ENCODE data around the gene ABI1. TPM values are rescaled to one million over a fixed set of nuclear protein-coding genes. Genes with fewer than 3 reads are reported as not detected.

Gene ABI1
- total RNA-seq, 2 experiments from 2014 or later: 83.2 to 83.6 TPM

GRCh38 chr10:26887611-26888215 lies 27.0 kb upstream of the ABI1 start:
- DNase-seq (no peak), ATAC-seq (ENCODE audit: poor library complexity) (no peak)
- H3K9me3 ChIP-seq (ENCODE audit: control insufficient read depth in 1 of 2, insufficient read depth in 1 of 2, low read length in 2 of 2): peaks cover 0 to 2% of the 10 kb centered on the region in 2 experiments
- Mint-ChIP-seq H3K27me3 (peaks cover 3% of the 10 kb centered on the region), H3K36me3 (ENCODE audit: low read depth) (no peaks in the 10 kb centered on the region), H3K9me3 (no peaks in the 10 kb centered on the region), H3K4me1 (ENCODE audit: low read depth) (no peaks in the 10 kb centered on the region), H3K4me3 (no peak overlapping the region), H3K27ac (no peak overlapping the region)
- no peaks in the 10 kb centered on the region for H3K27me3 ChIP-seq (ENCODE audit: control insufficient read depth in 1 of 2, insufficient read depth in 2 of 2, low read length in 2 of 2)
- H3K27ac ChIP-seq (ENCODE audit: low read depth in 1 of 2, low read length in 2 of 2): no peak overlapping the region
- CTCF ChIA-PET: no interaction called here
- H3K36me3 ChIP-seq (ENCODE audit: insufficient read depth, low read length): no peaks in the 10 kb centered on the region
- H3K4me3 ChIP-seq (ENCODE audit: low read length): no peak overlapping the region
- TF ChIP-seq CTCF (IDR thresholded peaks at IDR 0.05): no peak
- H3K4me1 ChIP-seq (ENCODE audit: insufficient read depth, low read length): no peaks in the 10 kb centered on the region
- intact Hi-C loops (cut with DNase I, micrococcal nuclease): no loop called here
- POLR2A ChIA-PET: no interaction called here

GRCh38 chr10:26881600-26882331 lies 21.0 kb upstream of the ABI1 start:
- Mint-ChIP-seq H3K4me3 (no peak overlapping the region), H3K27ac (no peak overlapping the region), H3K36me3 (ENCODE audit: low read depth) (no peaks in the 10 kb centered on the region), H3K9me3 (no peaks in the 10 kb centered on the region), H3K27me3 (peaks cover 12% of the 10 kb centered on the region), H3K4me1 (ENCODE audit: low read depth) (no peaks in the 10 kb centered on the region)
- no peaks in the 10 kb centered on the region for H3K4me1 ChIP-seq (ENCODE audit: insufficient read depth, low read length)
- peaks cover 0 to 4% of the 10 kb centered on the region in 2 experiments for H3K27me3 ChIP-seq (ENCODE audit: control insufficient read depth in 1 of 2, insufficient read depth in 2 of 2, low read length in 2 of 2)
- no peak overlapping the region for H3K27ac ChIP-seq (ENCODE audit: low read depth in 1 of 2, low read length in 2 of 2)
- intact Hi-C loops (cut with DNase I, micrococcal nuclease): loop anchor here (1.0 to 5.0 kb wide), 8 partner anchors 20 to 1004 kb away; no protein-coding TSS in a partner anchor
- ATAC-seq (ENCODE audit: poor library complexity): peak; percentile 92
- no peaks in the 10 kb centered on the region for H3K36me3 ChIP-seq (ENCODE audit: insufficient read depth, low read length)
- peak; percentile 85 for TF ChIP-seq CTCF (IDR thresholded peaks at IDR 0.05)
- DNase-seq: peak in 4 of 14 experiments; percentile 22 to 78 (median 60)
- no peaks in the 10 kb centered on the region for H3K9me3 ChIP-seq (ENCODE audit: control insufficient read depth in 1 of 2, insufficient read depth in 1 of 2, low read length in 2 of 2)
- no peak overlapping the region for H3K4me3 ChIP-seq (ENCODE audit: low read length)
- ChIA-PET POLR2A (interaction anchor here (2.6 kb wide), 1 partner anchor 156 kb away, joined by 11 read pairs; no protein-coding TSS in a partner anchor), CTCF (interaction anchor here (0.5 to 4.2 kb wide), 10 partner anchors 20 to 546 kb away, joined by 3 to 31 read pairs (median 4); partner anchors contain the start of gene ABI1)

DNA sequence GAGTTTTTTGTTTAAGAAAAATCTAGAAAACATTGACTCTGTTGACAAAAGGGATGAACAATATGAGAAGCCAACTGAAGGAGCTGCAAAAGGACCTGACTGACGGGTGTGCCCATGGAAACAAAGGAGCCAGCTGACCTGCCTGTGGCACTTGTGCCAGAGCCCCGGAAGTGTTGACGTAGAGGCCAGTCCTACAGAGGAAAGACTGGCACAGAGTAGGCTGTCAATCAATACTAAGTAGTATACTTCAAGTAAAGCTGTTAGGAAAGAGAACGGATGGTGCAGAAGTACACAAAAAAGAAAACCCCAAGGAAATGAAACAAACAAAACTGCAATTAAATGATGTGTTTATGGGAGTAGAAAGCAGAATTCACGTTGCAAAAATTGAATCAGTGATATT lies 19.0 kb upstream of the ABI1 start:
- no peaks in the 10 kb centered on the region for H3K36me3 ChIP-seq (ENCODE audit: insufficient read depth, low read length)
- Mint-ChIP-seq H3K9me3 (no peaks in the 10 kb centered on the region), H3K36me3 (ENCODE audit: low read depth) (no peaks in the 10 kb centered on the region), H3K4me1 (ENCODE audit: low read depth) (no peaks in the 10 kb centered on the region), H3K4me3 (no peak overlapping the region), H3K27me3 (peaks cover 17% of the 10 kb centered on the region), H3K27ac (no peak overlapping the region)
- POLR2A ChIA-PET: no interaction called here
- H3K9me3 ChIP-seq (ENCODE audit: control insufficient read depth in 1 of 2, insufficient read depth in 1 of 2, low read length in 2 of 2): no peaks in the 10 kb centered on the region
- no peak overlapping the region for H3K4me3 ChIP-seq (ENCODE audit: low read length)
- ATAC-seq (ENCODE audit: poor library complexity) (no peak), DNase-seq (no peak)
- no peak overlapping the region for H3K27ac ChIP-seq (ENCODE audit: low read depth in 1 of 2, low read length in 2 of 2)
- no peak for TF ChIP-seq CTCF (IDR thresholded peaks at IDR 0.05)
- CTCF ChIA-PET: interaction anchor here (1.1 to 4.2 kb wide), 2 partner anchors 19 to 153 kb away, joined by 3 to 31 read pairs; partner anchors contain the start of gene ABI1
- intact Hi-C loops (cut with DNase I, micrococcal nuclease): loop anchor here in 1 of 2 experiments (5.0 kb wide), 2 partner anchors 197 to 1002 kb away; no protein-coding TSS in a partner anchor
- H3K4me1 ChIP-seq (ENCODE audit: insufficient read depth, low read length): no peaks in the 10 kb centered on the region
- peaks cover 0 to 4% of the 10 kb centered on the region in 2 experiments for H3K27me3 ChIP-seq (ENCODE audit: control insufficient read depth in 1 of 2, insufficient read depth in 2 of 2, low read length in 2 of 2)
